Cardiac muscle cell (in vitro differentiated cells and primary cell): ENCODE results near the gene PER3. TPM values are rescaled to one million over a fixed set of nuclear protein-coding genes. Genes with fewer than 3 reads are reported as not detected.

Experiments
- DNase-seq, 2 donors: peaks; one replicate each; pipeline versions ENCODE4 v3.0.0 to v3.0.0-alpha.2; 2010 to 2017; ENCODE audit warnings: low read depth in 1 of 2, low spot score in 1 of 2
- H3K27ac ChIP-seq: fragments of 200-600 bp; sonication (generic); 2 replicates; pipeline ENCODE4 v1.5.1; 2016
- H3K27me3 ChIP-seq: fragments of 200-600 bp; sonication (generic); 2 replicates; pipeline ENCODE4 v1.6.0; 2016; ENCODE audit warnings: control low read depth
- H3K36me3 ChIP-seq: fragments of 200-600 bp; sonication (generic); 2 replicates; pipeline ENCODE4 v1.5.1; 2016; ENCODE audit warnings: control low read depth
- H3K4me1 ChIP-seq: fragments of 200-600 bp; sonication (generic); 2 replicates; pipeline ENCODE4 v1.8.1; 2017; ENCODE audit warnings: low read depth, mild to moderate bottlenecking, mixed run types
- H3K4me3 ChIP-seq: fragments of 200-600 bp; sonication (generic); 2 replicates; pipeline ENCODE4 v1.5.1; 2016; ENCODE audit warnings: mild to moderate bottlenecking
- H3K9me3 ChIP-seq: fragments of 200-600 bp; sonication (generic); 2 replicates; pipeline ENCODE4 v1.5.1; 2017; ENCODE audit warnings: low read depth, mild to moderate bottlenecking, control low read depth
- CTCF ChIP-seq: IDR thresholded peaks from 2 replicates; pipeline ENCODE4 v1.5.1; 2012; ENCODE audit warnings: low read depth, mild to moderate bottlenecking, low read length
- polyA plus RNA-seq: library from polyadenylated mRNA; unstranded; fragments of >200 nt; fragmentation: Nextera tagmentation; extraction: Ambion mirVana; gene quantifications from 2 replicates; pipeline ENCODE4 v1.2.1, GENCODE V29; 2016
- total RNA-seq: library from RNA; depleted of rRNA; stranded (reverse); fragments of >200 nt; gene quantifications from 2 replicates; pipeline ENCODE4 v1.2.3, GENCODE V29; 2016

Gene PER3
- total RNA-seq (1.9 and 13.2 TPM in 2 replicates), polyA plus RNA-seq (2.9 and 12.9 TPM in 2 replicates)

- TF ChIP-seq CTCF: no peak
- no peaks in the 10 kb centered on the region for H3K9me3 ChIP-seq
- H3K4me3 ChIP-seq: peak within 1 kb of the TSS; percentile 33
- H3K36me3 ChIP-seq: no peaks in the 10 kb centered on the region
- H3K4me1 ChIP-seq: no peaks in the 10 kb centered on the region
- H3K27ac ChIP-seq: peak within 1 kb of the TSS; percentile 88
- no peaks in the 10 kb centered on the region for H3K27me3 ChIP-seq
- peak; percentile 97 to 99 for DNase-seq
Measured at GRCh38 chr1:7783826-7784491, at the start of gene PER3. Gene PER3, plus strand, starts transcription at chr1:7784291. Its CDS starts 587 bp downstream, at chr1:7784878.

DNA sequence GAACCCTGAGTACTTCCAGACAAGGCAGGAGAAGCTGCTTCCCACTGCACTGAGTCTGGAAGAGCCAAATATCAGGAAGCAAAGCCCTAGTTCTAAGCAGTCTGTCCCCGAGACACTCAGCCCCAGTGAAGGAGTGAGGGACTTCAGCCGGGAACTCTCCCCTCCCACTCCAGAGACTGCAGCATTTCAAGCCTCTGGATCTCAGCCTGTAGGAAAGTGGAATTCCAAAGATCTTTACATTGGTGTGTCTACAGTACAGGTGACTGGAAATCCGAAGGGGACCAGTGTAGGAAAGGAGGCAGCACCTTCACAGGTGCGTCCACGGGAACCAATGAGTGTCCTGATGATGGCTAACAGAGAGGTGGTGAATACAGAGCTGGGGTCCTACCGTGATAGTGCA, 46.0 kb upstream of the PER3 start:
- Histone ChIP-seq H3K27me3 (no peaks in the 10 kb centered on the region), H3K4me3 (no peak overlapping the region), H3K9me3 (no peaks in the 10 kb centered on the region), H3K36me3 (no peaks in the 10 kb centered on the region), H3K27ac (no peak overlapping the region), H3K4me1 (no peaks in the 10 kb centered on the region)
- no peak for DNase-seq
- TF ChIP-seq CTCF: no peak

DNA sequence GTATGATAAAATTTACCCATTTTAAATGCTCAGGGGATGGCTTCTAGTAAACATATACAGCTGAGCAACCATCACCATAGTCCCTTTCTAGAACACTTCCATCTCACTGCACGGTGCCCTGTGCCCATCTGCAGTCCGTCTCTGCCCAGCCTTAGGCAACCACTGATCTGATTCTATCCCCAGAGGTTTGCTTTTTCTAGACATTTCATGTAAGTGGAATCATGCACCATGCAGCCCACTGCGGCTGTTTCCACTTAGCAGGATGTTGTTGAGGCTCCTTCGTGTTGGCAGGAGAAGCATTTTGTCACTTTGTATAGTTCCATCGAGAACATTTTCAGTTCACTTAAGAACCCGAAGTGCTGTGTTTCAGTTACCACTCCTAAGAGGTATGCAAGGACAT, 40.7 kb upstream of the PER3 start:
- Histone ChIP-seq H3K4me3 (no peak overlapping the region), H3K36me3 (no peaks in the 10 kb centered on the region), H3K9me3 (no peaks in the 10 kb centered on the region), H3K27me3 (no peaks in the 10 kb centered on the region), H3K4me1 (no peaks in the 10 kb centered on the region), H3K27ac (no peak overlapping the region)
- TF ChIP-seq CTCF: no peak
- no peak for DNase-seq

- no peak for TF ChIP-seq CTCF
- Histone ChIP-seq H3K27ac (no peak overlapping the region), H3K27me3 (no peaks in the 10 kb centered on the region), H3K4me1 (no peaks in the 10 kb centered on the region), H3K9me3 (no peaks in the 10 kb centered on the region), H3K36me3 (no peaks in the 10 kb centered on the region), H3K4me3 (no peak overlapping the region)
- DNase-seq: no peak
Measured at GRCh38 chr1:7744882-7745281, 39.2 kb upstream of the PER3 start.

GRCh38 chr1:7745783-7746182, 38.3 kb upstream of the PER3 start:
- Histone ChIP-seq H3K4me3 (no peak overlapping the region), H3K27me3 (no peaks in the 10 kb centered on the region), H3K4me1 (no peaks in the 10 kb centered on the region), H3K36me3 (no peaks in the 10 kb centered on the region), H3K9me3 (no peaks in the 10 kb centered on the region), H3K27ac (no peak overlapping the region)
- no peak for TF ChIP-seq CTCF
- no peak for DNase-seq
